ENCODE data around the gene CDH4. TPM values are rescaled to one million over a fixed set of nuclear protein-coding genes. Genes with fewer than 3 reads are reported as not detected.

The CDH4 gene
- total and polyA plus RNA-seq, 3 experiments from 2014 or later = 0.22 TPM; not detected in 2

DNA sequence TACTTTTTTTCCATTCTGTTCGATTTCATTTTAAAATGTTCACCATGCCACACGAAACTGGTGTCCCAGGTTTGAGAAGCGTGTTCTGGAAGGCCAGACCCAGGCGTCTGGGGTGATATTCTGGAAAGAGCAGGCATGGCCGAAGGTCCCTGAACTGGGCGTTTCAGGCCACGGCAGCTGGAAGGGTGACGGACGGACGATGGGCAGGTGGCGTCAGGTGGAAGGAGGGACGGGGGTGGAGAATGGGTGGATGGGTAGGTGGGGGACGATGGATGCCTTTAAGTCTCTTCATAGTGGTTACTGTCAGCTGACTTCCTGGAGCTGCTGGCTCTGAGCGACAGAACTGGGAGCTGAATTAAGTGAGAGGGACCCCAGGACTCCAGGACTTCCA lies 44.6 kb downstream of the CDH4 start:
- H3K36me3 ChIP-seq (ENCODE audit: insufficient read depth, low read length) = no peaks in the 10 kb centered on the region
- no peak overlapping the region for H3K4me3 ChIP-seq (ENCODE audit: low read length)
- no peaks in the 10 kb centered on the region for H3K4me1 ChIP-seq (ENCODE audit: insufficient read depth, low read length)
- no peak overlapping the region for H3K27ac ChIP-seq (ENCODE audit: low read depth, low read length)
- peaks cover 0 to 3% (median 2%) of the 10 kb centered on the region in 5 donors for H3K9me3 Mint-ChIP-seq
- no peaks in the 10 kb centered on the region for H3K4me1 Mint-ChIP-seq
- DNase-seq = no peak
- no peaks in the 10 kb centered on the region for H3K36me3 Mint-ChIP-seq
- peaks cover 0 to 3% of the 10 kb centered on the region in 2 donors for H3K27me3 Mint-ChIP-seq
- POLR2A ChIA-PET = no interaction called here
- CTCF ChIA-PET = no interaction called here
- H3K27ac Mint-ChIP-seq = peak overlapping the region in 1 of 8 donors; percentile 72
- no peaks in the 10 kb centered on the region for H3K9me3 ChIP-seq (ENCODE audit: low read length)
- no peaks in the 10 kb centered on the region for H3K27me3 ChIP-seq (ENCODE audit: insufficient read depth, low read length, poor library complexity, severe bottlenecking)
- H3K4me3 Mint-ChIP-seq = no peak overlapping the region

DNA sequence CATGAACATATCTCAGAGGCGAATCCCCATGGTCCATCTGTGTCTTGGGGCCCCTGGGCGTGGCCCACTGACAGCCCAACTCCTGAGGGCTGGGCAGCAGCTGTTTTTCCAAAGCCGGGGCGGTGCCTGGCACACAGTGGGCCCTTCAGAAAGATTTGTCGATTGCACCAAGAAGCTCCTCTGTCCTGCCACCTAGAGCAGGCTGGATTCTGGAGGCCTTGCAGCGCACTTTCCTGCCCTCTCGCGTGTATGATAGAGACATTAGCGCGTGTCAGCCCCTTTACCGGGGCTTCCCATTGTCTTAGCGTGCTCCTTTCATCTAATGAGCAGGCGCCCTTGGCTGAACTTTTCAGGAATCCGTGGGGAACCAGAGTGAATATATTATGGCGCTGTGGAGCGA lies 45.4 kb downstream of the CDH4 start:
- Histone ChIP-seq H3K4me1 (ENCODE audit: insufficient read depth, low read length) (no peaks in the 10 kb centered on the region), H3K36me3 (ENCODE audit: insufficient read depth, low read length) (no peaks in the 10 kb centered on the region), H3K4me3 (ENCODE audit: low read length) (no peak overlapping the region), H3K27ac (ENCODE audit: low read depth, low read length) (no peak overlapping the region), H3K9me3 (ENCODE audit: low read length) (no peaks in the 10 kb centered on the region), H3K27me3 (ENCODE audit: insufficient read depth, low read length, poor library complexity, severe bottlenecking) (no peaks in the 10 kb centered on the region)
- ChIA-PET POLR2A (no interaction called here), CTCF (no interaction called here)
- H3K36me3 Mint-ChIP-seq = no peaks in the 10 kb centered on the region
- no peak overlapping the region for H3K4me3 Mint-ChIP-seq
- peaks cover 0 to 3% of the 10 kb centered on the region in 2 donors for H3K27me3 Mint-ChIP-seq
- no peaks in the 10 kb centered on the region for H3K4me1 Mint-ChIP-seq
- no peak overlapping the region for H3K27ac Mint-ChIP-seq
- no peak for DNase-seq
- H3K9me3 Mint-ChIP-seq = peaks cover 0 to 3% (median 2%) of the 10 kb centered on the region in 5 donors

DNA sequence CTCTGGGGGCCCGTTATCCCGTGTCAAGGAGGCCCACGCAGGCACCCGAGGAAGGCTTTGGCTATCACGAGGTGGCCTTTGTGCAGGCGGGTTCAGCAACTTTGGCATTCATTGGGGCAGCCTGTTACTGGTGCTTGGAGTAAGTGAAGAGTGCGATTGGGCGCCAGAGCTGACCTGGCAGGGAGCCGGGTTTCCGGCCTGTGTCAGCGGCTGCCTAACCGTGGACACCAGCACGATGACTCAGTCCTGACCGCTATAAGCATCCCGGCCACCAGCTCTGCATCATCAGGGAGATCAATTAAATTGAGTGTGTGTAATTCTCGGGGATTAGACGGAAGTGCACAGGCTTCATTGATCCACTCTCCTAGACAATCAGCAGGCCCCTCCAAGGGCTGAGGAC lies 45.9 kb downstream of the CDH4 start:
- H3K36me3 Mint-ChIP-seq = no peaks in the 10 kb centered on the region
- no peak overlapping the region for H3K4me3 ChIP-seq (ENCODE audit: low read length)
- peaks cover 0 to 3% of the 10 kb centered on the region in 2 donors for H3K27me3 Mint-ChIP-seq
- H3K27me3 ChIP-seq (ENCODE audit: insufficient read depth, low read length, poor library complexity, severe bottlenecking) = no peaks in the 10 kb centered on the region
- H3K27ac ChIP-seq (ENCODE audit: low read depth, low read length) = no peak overlapping the region
- H3K36me3 ChIP-seq (ENCODE audit: insufficient read depth, low read length) = no peaks in the 10 kb centered on the region
- H3K4me1 Mint-ChIP-seq = no peaks in the 10 kb centered on the region
- DNase-seq = no peak
- peaks cover 0 to 3% (median 2%) of the 10 kb centered on the region in 5 donors for H3K9me3 Mint-ChIP-seq
- no peaks in the 10 kb centered on the region for H3K4me1 ChIP-seq (ENCODE audit: insufficient read depth, low read length)
- H3K9me3 ChIP-seq (ENCODE audit: low read length) = no peaks in the 10 kb centered on the region
- H3K4me3 Mint-ChIP-seq = no peak overlapping the region
- CTCF ChIA-PET = no interaction called here
- no peak overlapping the region for H3K27ac Mint-ChIP-seq
- POLR2A ChIA-PET = no interaction called here

DNA sequence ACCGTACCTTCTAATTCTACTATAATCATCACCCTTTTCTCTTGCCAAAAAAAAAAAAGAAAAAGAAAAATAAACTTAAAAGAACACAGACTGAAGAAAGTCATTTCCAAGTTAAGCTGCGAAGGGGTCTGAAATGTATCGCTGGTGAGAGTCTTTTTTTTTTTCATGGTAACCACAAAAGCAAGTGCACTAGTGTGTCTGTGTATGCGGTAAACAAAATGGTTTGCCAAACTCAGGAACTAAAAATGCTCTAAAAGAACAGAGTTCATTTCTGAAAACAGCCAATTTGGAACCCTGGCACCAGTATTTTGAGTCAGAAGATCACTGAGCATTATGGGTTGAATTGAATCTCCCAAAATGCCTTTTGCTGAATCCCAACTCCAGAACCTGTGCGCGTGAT lies 46.6 kb downstream of the CDH4 start:
- no peaks in the 10 kb centered on the region for H3K36me3 ChIP-seq (ENCODE audit: insufficient read depth, low read length)
- DNase-seq = no peak
- Mint-ChIP-seq H3K9me3 (peaks cover 0 to 2% (median 0%) of the 10 kb centered on the region in 5 donors), H3K27me3 (peaks cover 0 to 3% of the 10 kb centered on the region in 2 donors), H3K4me1 (no peaks in the 10 kb centered on the region), H3K36me3 (no peaks in the 10 kb centered on the region), H3K27ac (no peak overlapping the region), H3K4me3 (no peak overlapping the region)
- H3K9me3 ChIP-seq (ENCODE audit: low read length) = no peaks in the 10 kb centered on the region
- ChIA-PET CTCF (no interaction called here), POLR2A (no interaction called here)
- H3K27ac ChIP-seq (ENCODE audit: low read depth, low read length) = no peak overlapping the region
- no peak overlapping the region for H3K4me3 ChIP-seq (ENCODE audit: low read length)
- no peaks in the 10 kb centered on the region for H3K27me3 ChIP-seq (ENCODE audit: insufficient read depth, low read length, poor library complexity, severe bottlenecking)
- no peaks in the 10 kb centered on the region for H3K4me1 ChIP-seq (ENCODE audit: insufficient read depth, low read length)

DNA sequence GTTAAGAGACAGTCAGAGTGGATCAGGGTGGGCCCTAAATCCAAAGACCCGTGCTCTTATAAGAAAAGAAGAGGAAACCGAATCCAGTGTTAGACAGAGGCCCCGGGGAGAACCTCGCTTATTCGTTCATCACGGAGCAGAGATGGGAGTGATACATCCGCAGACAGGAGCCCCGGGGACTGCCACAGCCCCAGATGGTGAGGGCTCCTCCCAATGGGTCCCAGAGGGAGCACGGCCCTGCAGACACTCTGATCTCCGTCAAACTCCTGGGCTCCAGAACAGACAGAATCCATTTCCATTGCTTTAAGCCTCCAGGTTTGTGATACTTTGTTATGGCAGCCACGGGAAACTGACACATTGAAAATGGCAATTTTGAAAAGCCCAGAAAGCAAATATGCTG lies 47.0 kb downstream of the CDH4 start:
- H3K4me3 Mint-ChIP-seq = no peak overlapping the region
- ChIA-PET CTCF (no interaction called here), POLR2A (no interaction called here)
- no peaks in the 10 kb centered on the region for H3K27me3 ChIP-seq (ENCODE audit: insufficient read depth, low read length, poor library complexity, severe bottlenecking)
- H3K4me1 ChIP-seq (ENCODE audit: insufficient read depth, low read length) = no peaks in the 10 kb centered on the region
- H3K27me3 Mint-ChIP-seq = peaks cover 0 to 3% of the 10 kb centered on the region in 2 donors
- H3K36me3 Mint-ChIP-seq = no peaks in the 10 kb centered on the region
- peaks cover 0 to 2% (median 0%) of the 10 kb centered on the region in 5 donors for H3K9me3 Mint-ChIP-seq
- no peak overlapping the region for H3K4me3 ChIP-seq (ENCODE audit: low read length)
- H3K4me1 Mint-ChIP-seq = no peaks in the 10 kb centered on the region
- H3K36me3 ChIP-seq (ENCODE audit: insufficient read depth, low read length) = no peaks in the 10 kb centered on the region
- no peaks in the 10 kb centered on the region for H3K9me3 ChIP-seq (ENCODE audit: low read length)
- no peak overlapping the region for H3K27ac ChIP-seq (ENCODE audit: low read depth, low read length)
- DNase-seq = no peak
- no peak overlapping the region for H3K27ac Mint-ChIP-seq

DNA sequence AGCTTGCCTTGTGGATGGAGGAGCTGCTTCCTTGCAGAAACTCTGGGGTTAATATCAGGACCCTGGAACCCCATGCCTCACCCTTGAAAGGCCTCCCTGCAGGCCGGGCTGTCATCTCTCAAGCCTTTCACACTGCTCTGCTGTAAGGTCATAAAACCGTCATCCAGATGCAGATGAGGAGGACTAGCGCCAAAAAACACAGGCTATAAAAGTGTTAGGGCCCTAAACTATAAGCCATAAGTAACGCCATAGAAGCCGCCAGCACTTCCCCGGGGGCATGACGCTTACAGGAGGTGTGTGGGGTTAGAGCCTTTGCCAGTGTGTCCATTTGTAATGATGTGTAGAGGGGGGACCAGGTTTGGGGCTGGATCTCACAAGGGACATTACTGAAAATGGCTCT lies 47.6 kb downstream of the CDH4 start:
- Histone ChIP-seq H3K4me1 (ENCODE audit: insufficient read depth, low read length) (no peaks in the 10 kb centered on the region), H3K9me3 (ENCODE audit: low read length) (no peaks in the 10 kb centered on the region), H3K27me3 (ENCODE audit: insufficient read depth, low read length, poor library complexity, severe bottlenecking) (no peaks in the 10 kb centered on the region), H3K4me3 (ENCODE audit: low read length) (no peak overlapping the region), H3K27ac (ENCODE audit: low read depth, low read length) (no peak overlapping the region), H3K36me3 (ENCODE audit: insufficient read depth, low read length) (no peaks in the 10 kb centered on the region)
- ChIA-PET CTCF (no interaction called here), POLR2A (no interaction called here)
- H3K4me3 Mint-ChIP-seq = no peak overlapping the region
- no peaks in the 10 kb centered on the region for H3K36me3 Mint-ChIP-seq
- no peaks in the 10 kb centered on the region for H3K4me1 Mint-ChIP-seq
- no peak overlapping the region for H3K27ac Mint-ChIP-seq
- no peak for DNase-seq
- peaks cover 0 to 1% of the 10 kb centered on the region in 2 donors for H3K27me3 Mint-ChIP-seq
- peaks cover 0 to 2% (median 0%) of the 10 kb centered on the region in 5 donors for H3K9me3 Mint-ChIP-seq

DNA sequence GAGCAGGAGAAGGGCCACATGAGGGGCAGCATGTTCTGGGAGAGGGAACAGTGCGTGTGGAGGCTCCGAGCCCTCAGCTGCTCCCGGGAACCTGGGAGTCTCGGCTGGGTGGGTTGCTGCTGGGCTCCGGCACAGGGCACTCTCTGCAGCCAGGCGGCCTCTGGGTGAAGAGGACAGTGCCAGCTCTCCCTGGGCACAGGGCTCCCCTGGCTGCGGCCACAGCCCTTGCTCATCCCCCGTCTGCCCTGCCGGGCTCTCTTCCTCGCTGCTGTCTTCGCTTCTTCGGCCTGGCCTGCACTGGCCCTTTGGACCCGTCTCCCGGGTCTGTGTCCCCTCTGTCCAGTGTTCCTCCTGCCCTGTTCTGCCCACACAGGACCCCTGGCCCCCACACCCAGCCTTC lies 48.2 kb downstream of the CDH4 start:
- CTCF ChIA-PET = no interaction called here

DNA sequence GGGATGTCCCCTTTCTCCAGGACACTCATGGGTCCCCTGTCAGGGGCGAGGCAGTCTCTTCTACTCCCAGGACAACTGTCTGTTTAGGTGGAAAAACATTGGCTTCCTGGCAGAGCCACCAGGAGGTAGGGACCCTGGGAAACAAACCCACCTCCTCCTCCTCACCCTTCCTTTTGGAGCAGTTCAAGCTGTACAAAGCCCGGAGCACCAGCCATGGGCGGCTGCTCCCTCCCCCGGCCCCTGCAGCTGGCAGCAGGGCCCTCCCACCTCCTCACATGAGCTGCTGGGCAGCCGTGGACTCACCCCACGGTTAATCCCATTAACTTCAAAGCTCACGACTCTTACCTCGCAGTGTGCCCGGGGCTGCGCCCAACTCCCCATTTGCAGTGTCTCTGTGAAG lies 48.6 kb downstream of the CDH4 start:
- Mint-ChIP-seq H3K4me3 (no peak overlapping the region), H3K9me3 (peaks cover 0 to 2% (median 0%) of the 10 kb centered on the region in 5 donors), H3K36me3 (no peaks in the 10 kb centered on the region), H3K27me3 (peaks cover 0 to 1% of the 10 kb centered on the region in 2 donors), H3K4me1 (no peaks in the 10 kb centered on the region), H3K27ac (no peak overlapping the region)
- Histone ChIP-seq H3K9me3 (ENCODE audit: low read length) (no peaks in the 10 kb centered on the region), H3K27ac (ENCODE audit: low read depth, low read length) (no peak overlapping the region), H3K4me1 (ENCODE audit: insufficient read depth, low read length) (no peaks in the 10 kb centered on the region), H3K27me3 (ENCODE audit: insufficient read depth, low read length, poor library complexity, severe bottlenecking) (no peaks in the 10 kb centered on the region), H3K4me3 (ENCODE audit: low read length) (no peak overlapping the region), H3K36me3 (ENCODE audit: insufficient read depth, low read length) (no peaks in the 10 kb centered on the region)
- ChIA-PET CTCF (no interaction called here), POLR2A (no interaction called here)
- no peak for DNase-seq

More for the DNA sequence above, 48.2 kb downstream of the CDH4 start:
- no peaks in the 10 kb centered on the region for H3K9me3 ChIP-seq (ENCODE audit: low read length)
- Mint-ChIP-seq H3K4me3 (no peak overlapping the region), H3K4me1 (no peaks in the 10 kb centered on the region), H3K27ac (no peak overlapping the region), H3K9me3 (peaks cover 0 to 2% (median 0%) of the 10 kb centered on the region in 5 donors), H3K27me3 (peaks cover 0 to 1% of the 10 kb centered on the region in 2 donors), H3K36me3 (no peaks in the 10 kb centered on the region)
- H3K4me1 ChIP-seq (ENCODE audit: insufficient read depth, low read length) = no peaks in the 10 kb centered on the region
- no peak overlapping the region for H3K4me3 ChIP-seq (ENCODE audit: low read length)
- DNase-seq = no peak
- POLR2A ChIA-PET = no interaction called here
- no peak overlapping the region for H3K27ac ChIP-seq (ENCODE audit: low read depth, low read length)
- H3K27me3 ChIP-seq (ENCODE audit: insufficient read depth, low read length, poor library complexity, severe bottlenecking) = no peaks in the 10 kb centered on the region
- no peaks in the 10 kb centered on the region for H3K36me3 ChIP-seq (ENCODE audit: insufficient read depth, low read length)
